ENCODE data around the gene HEXIM2.
A peak's percentile ranks its signal among the peaks of the same experiment; 100 is the strongest.

Gene HEXIM2

DNA sequence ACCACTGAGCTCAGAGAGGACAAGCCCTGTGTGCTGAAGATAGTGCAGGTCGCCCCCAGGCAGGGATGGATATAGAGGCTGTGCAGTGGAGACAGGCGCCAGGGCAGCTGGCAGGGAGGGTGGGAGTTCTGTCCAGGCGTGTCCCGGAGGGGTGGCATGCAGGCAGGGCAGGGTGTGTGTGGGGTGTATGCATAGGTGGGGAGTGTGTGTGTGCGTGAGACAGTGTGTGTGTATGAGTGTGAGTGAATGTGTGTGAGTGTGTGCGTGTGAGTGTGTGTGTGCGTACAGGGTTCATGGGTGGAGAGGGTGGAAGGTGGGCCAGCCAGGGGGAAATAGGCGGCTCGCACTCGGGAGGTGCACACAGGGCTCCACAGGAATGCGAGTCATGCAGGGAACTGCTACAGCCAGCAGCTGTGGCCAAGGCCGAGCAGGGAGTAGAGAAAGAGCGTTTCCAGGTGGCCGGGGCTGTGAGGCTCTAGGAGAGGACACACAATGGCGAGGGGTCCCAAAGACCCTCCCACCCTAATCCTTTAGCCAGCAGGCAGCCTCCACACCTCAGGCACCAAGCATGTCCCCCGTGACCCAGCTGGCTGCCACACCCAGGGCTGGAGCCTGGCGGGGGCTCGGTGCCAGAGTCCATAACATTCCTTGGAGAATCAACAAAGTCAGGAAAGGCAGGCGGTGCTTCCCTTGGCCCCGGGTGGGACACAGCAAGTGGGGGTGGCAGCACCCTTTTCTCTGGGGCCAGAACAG lies 34.0 kb upstream of the HEXIM2 start:
- DNase-seq (ENCODE audit: insufficient read length, low spot score) (peak; percentile 71), FAIRE-seq (peak; percentile 99)

GRCh38 chr17:45128331-45128730 lies 33.3 kb upstream of the HEXIM2 start:
- no peak for FAIRE-seq

GRCh38 chr17:45128989-45129388 lies 32.7 kb upstream of the HEXIM2 start:
- no peak for FAIRE-seq

More at GRCh38 chr17:45128331-45128730, 33.3 kb upstream of the HEXIM2 start:
- no peak for DNase-seq (ENCODE audit: insufficient read length, low spot score)

GRCh38 chr17:45129426-45129939 lies 32.2 kb upstream of the HEXIM2 start:
- DNase-seq (ENCODE audit: insufficient read length, low spot score) (no peak), FAIRE-seq (no peak)

More at GRCh38 chr17:45128989-45129388, 32.7 kb upstream of the HEXIM2 start:
- no peak for DNase-seq (ENCODE audit: insufficient read length, low spot score)

- FAIRE-seq (peak; percentile 74), DNase-seq (ENCODE audit: insufficient read length, low spot score) (no peak)
Observed at GRCh38 chr17:45129940-45130680, 31.6 kb upstream of the HEXIM2 start.

GRCh38 chr17:45130681-45131615 lies 30.7 kb upstream of the HEXIM2 start:
- FAIRE-seq, result peak; percentile 77
- DNase-seq (ENCODE audit: insufficient read length, low spot score), result no peak

DNA sequence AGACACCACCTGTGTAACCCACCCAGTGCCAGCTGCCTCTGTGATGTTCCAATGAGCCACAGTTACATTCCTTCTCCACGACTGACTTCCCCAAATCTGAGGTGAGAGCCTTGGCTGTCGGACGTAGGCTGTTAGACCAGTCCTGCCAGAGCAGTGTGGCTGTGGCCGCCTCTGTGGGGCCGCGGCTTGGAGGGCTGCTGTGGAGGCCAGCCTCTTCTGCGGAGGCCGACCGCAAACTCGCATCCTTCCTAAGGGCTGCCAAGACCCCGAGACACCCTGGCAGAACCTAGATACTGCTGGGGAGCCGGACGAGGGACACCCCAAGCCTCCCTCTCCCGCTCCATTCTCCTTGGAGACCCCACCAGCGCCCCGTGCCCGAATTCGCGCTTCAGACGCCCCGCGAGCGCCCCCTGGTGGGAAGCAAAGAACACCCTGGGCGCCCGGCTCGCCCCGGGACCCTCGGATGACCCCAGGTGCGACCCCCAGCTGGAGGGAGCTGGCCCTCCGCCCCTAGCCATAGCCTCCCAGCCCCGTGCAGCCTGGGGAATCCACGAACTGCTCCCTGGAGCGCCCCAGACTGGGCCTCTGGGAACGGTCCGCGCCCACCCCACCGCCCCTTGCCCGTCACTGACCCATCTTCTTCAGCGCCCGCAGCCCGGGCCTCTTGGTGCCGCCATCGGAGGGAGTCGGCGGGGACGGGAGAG lies 29.9 kb upstream of the HEXIM2 start:
- no peak for DNase-seq (ENCODE audit: insufficient read length, low spot score)

DNA sequence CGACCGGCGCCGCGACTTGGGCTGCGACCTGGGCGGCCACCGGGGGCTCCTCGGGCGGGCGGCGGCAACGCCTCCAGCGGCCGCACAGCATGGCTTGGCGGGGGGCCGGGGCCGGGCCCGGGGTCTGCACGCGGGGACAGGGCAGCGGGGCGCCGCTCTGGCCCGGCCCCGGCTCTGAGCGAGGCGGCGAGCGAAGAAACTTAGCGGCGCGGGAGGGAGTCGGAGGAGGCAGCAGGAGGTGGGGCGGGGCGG lies 29.4 kb upstream of the HEXIM2 start, which contains the start of gene PLCD3:
Gene PLCD3, minus strand, starts transcription at position 196 of the 252 bp plus-strand sequence. Its CDS starts 105 bp downstream, at position 91.
- FAIRE-seq, result no peak
- peak; percentile 88 for DNase-seq (ENCODE audit: insufficient read length, low spot score)

More for the DNA sequence above, 29.9 kb upstream of the HEXIM2 start:
- FAIRE-seq, result peak; percentile 16

GRCh38 chr17:45132572-45133463 lies 28.9 kb upstream of the HEXIM2 start:
- DNase-seq (ENCODE audit: insufficient read length, low spot score) (peak; percentile 96), FAIRE-seq (peak; percentile 91)

- DNase-seq (ENCODE audit: insufficient read length, low spot score) (peak; percentile 99), FAIRE-seq (peak; percentile 99)
Observed at GRCh38 chr17:45135192-45135977, 26.3 kb upstream of the HEXIM2 start, which contains the start of gene ACBD4. TSS of gene ACBD4 (plus strand) at chr17:45135687. CDS start at chr17:45136145, 458 bp downstream.

GRCh38 chr17:45135978-45136791 lies 25.5 kb upstream of the HEXIM2 start:
- DNase-seq (ENCODE audit: insufficient read length, low spot score) (no peak), FAIRE-seq (no peak)

GRCh38 chr17:45136846-45137560 lies 24.7 kb upstream of the HEXIM2 start:
- DNase-seq (ENCODE audit: insufficient read length, low spot score) (no peak), FAIRE-seq (peak; percentile 64)

DNA sequence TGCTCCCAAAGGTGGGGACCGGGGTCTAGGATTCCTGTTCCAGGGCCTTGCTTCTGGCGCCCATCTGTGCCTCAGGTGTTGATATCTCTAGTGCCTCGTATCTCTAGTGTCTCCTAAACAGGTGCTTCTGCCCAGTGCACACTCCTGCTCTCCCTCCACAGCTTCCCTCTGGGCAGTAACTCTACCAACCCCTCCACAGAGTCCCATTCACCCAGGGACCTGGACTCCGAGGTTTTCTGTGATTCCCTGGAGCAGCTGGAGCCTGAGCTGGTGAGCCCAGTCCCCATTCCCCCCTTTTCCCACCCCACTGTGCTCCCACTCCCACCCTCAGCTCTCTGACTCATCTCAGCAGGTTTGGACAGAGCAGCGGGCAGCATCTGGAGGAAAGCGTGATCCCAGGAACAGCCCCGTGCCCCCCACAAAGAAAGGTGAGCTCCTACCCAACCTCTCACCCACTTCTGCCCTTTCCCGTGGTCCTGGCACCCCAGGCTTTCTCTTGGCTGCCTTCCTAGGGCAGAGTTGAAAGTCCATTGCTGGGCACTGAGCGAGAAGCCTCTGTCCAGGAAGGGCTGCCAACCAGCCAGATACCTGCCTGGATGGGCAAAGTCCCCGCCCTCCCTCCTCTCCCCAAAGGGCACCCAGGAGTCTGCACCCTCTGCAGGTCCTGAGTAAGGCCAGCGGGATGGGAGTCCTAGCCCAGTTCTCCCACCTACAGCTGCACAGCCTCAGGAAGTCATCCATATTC lies 23.9 kb upstream of the HEXIM2 start:
- DNase-seq (ENCODE audit: insufficient read length, low spot score) (no peak), FAIRE-seq (no peak)

DNA sequence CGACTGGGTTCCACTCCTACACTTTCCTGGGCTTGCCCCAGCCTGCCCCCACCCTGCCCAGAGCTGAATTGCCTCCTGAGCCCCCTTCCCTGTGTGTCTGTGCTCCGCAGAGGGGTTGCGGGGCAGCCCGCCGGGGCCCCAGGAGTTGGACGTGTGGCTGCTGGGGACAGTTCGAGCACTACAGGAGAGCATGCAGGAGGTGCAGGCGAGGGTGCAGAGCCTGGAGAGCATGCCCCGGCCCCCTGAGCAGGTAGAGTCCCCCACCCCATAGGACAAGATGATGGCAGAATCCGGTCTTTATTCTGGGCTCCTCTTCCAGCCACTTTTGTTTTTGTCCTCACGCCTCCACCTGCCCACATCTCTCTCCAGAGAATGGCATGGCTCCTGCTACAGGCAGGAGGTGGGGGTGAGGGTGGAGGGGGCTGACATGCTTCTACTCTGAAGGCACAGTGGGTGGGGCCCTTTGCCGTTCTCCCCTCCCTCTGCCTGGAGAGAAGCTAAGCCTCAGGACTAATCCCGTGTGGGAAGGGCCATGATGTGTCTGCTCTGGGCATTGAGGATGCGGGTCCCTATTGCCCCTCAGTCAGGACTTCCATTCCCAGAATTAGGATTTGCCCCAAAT lies 22.7 kb upstream of the HEXIM2 start:
- DNase-seq (ENCODE audit: insufficient read length, low spot score), result no peak
- no peak for FAIRE-seq

- peak; percentile 54 for FAIRE-seq
- no peak for DNase-seq (ENCODE audit: insufficient read length, low spot score)
Observed at GRCh38 chr17:45139533-45139920, 22.1 kb upstream of the HEXIM2 start.

Measured in HTR-8/SVneo (cell line).